ENCODE results near the gene CACNA2D4. TPM values are rescaled to one million over a fixed set of nuclear protein-coding genes. Genes with fewer than 3 reads are reported as not detected.

The CACNA2D4 gene
- total RNA-seq, 1 experiment from 2014 or later, result not detected

GRCh38 chr12:1870086-1870485 lies 48.4 kb downstream of the CACNA2D4 start:
- ATAC-seq (no peak), DNase-seq (no peak)
- Histone ChIP-seq H3K9me2 (replicated peaks; ENCODE audit: low read length) (no peaks in the 10 kb centered on the region), H3K36me3 (ENCODE audit: low read depth, low read length) (no peaks in the 10 kb centered on the region), H4K20me1 (ENCODE audit: low read length) (no peaks in the 10 kb centered on the region), H3F3A (ENCODE audit: low read length, unreplicated experiment) (no peaks in the 10 kb centered on the region), H3K27ac (ENCODE audit: low read length) (no peak overlapping the region), H2AFZ (ENCODE audit: low read length) (no peak overlapping the region), H3K27me3 (ENCODE audit: low read length) (peaks cover 74% of the 10 kb centered on the region), H3K4me3 (ENCODE audit: low read length) (no peak overlapping the region), H3K4me1 (ENCODE audit: insufficient read depth, low read length) (no peaks in the 10 kb centered on the region), H3K4me2 (ENCODE audit: low read length) (no peak overlapping the region), H3K79me2 (ENCODE audit: low read length) (no peaks in the 10 kb centered on the region), H3K9me3 (ENCODE audit: low read length) (no peaks in the 10 kb centered on the region), H3K9ac (ENCODE audit: low read length) (no peak overlapping the region)
- no peak for TF ChIP-seq CTCF (conservative IDR thresholded peaks at IDR 0.05; ENCODE audit: low read depth, low read length)
- TF ChIP-seq EZH2phosphoT487 (IDR thresholded peaks at IDR 0.05; ENCODE audit: borderline replicate concordance, low read length), result no peak
- TF ChIP-seq EZH2 (IDR thresholded peaks at IDR 0.05; ENCODE audit: low read length, unreplicated experiment), result no peak
- POLR2A ChIA-PET (ENCODE audit: unreplicated experiment), result no interaction called here
- intact Hi-C loops (cut with micrococcal nuclease), result no loop called here
- CTCF ChIA-PET, result no interaction called here
- BruUV-seq (replicated peaks), result no TSS peak

- H3K4me2 ChIP-seq (ENCODE audit: low read length), result no peak overlapping the region
- TF ChIP-seq CTCF (conservative IDR thresholded peaks at IDR 0.05; ENCODE audit: low read depth, low read length) (no peak), EZH2phosphoT487 (IDR thresholded peaks at IDR 0.05; ENCODE audit: borderline replicate concordance, low read length) (no peak), EZH2 (IDR thresholded peaks at IDR 0.05; ENCODE audit: low read length, unreplicated experiment) (no peak)
- no peaks in the 10 kb centered on the region for H3K9me3 ChIP-seq (ENCODE audit: low read length)
- POLR2A ChIA-PET (ENCODE audit: unreplicated experiment), result no interaction called here
- H3F3A ChIP-seq (ENCODE audit: low read length, unreplicated experiment), result no peaks in the 10 kb centered on the region
- H3K27me3 ChIP-seq (ENCODE audit: low read length), result peaks cover 64% of the 10 kb centered on the region
- no peaks in the 10 kb centered on the region for H4K20me1 ChIP-seq (ENCODE audit: low read length)
- no peak overlapping the region for H2AFZ ChIP-seq (ENCODE audit: low read length)
- BruUV-seq (replicated peaks), result no TSS peak
- CTCF ChIA-PET, result no interaction called here
- intact Hi-C loops (cut with micrococcal nuclease), result no loop called here
- DNase-seq (no peak), ATAC-seq (no peak)
- no peak overlapping the region for H3K4me3 ChIP-seq (ENCODE audit: low read length)
- H3K4me1 ChIP-seq (ENCODE audit: insufficient read depth, low read length), result no peaks in the 10 kb centered on the region
- no peaks in the 10 kb centered on the region for H3K79me2 ChIP-seq (ENCODE audit: low read length)
- H3K36me3 ChIP-seq (ENCODE audit: low read depth, low read length), result no peaks in the 10 kb centered on the region
- no peak overlapping the region for H3K9ac ChIP-seq (ENCODE audit: low read length)
- H3K9me2 ChIP-seq (replicated peaks; ENCODE audit: low read length), result no peaks in the 10 kb centered on the region
- no peak overlapping the region for H3K27ac ChIP-seq (ENCODE audit: low read length)
Observed at GRCh38 chr12:1869145-1869544, 49.3 kb downstream of the CACNA2D4 start.

- H3K4me3 ChIP-seq (ENCODE audit: low read length), result no peak overlapping the region
- POLR2A ChIA-PET (ENCODE audit: unreplicated experiment), result no interaction called here
- H3K9ac ChIP-seq (ENCODE audit: low read length), result no peak overlapping the region
- no peak overlapping the region for H2AFZ ChIP-seq (ENCODE audit: low read length)
- H4K20me1 ChIP-seq (ENCODE audit: low read length), result no peaks in the 10 kb centered on the region
- no peak for TF ChIP-seq EZH2phosphoT487 (IDR thresholded peaks at IDR 0.05; ENCODE audit: borderline replicate concordance, low read length)
- TF ChIP-seq CTCF (conservative IDR thresholded peaks at IDR 0.05; ENCODE audit: low read depth, low read length), result no peak
- TF ChIP-seq EZH2 (IDR thresholded peaks at IDR 0.05; ENCODE audit: low read length, unreplicated experiment), result no peak
- no peaks in the 10 kb centered on the region for H3K36me3 ChIP-seq (ENCODE audit: low read depth, low read length)
- no peak overlapping the region for H3K27ac ChIP-seq (ENCODE audit: low read length)
- no peaks in the 10 kb centered on the region for H3K79me2 ChIP-seq (ENCODE audit: low read length)
- intact Hi-C loops (cut with micrococcal nuclease), result no loop called here
- CTCF ChIA-PET, result no interaction called here
- ATAC-seq, result no peak
- peaks cover 46% of the 10 kb centered on the region for H3K27me3 ChIP-seq (ENCODE audit: low read length)
- no peaks in the 10 kb centered on the region for H3F3A ChIP-seq (ENCODE audit: low read length, unreplicated experiment)
- no peaks in the 10 kb centered on the region for H3K9me3 ChIP-seq (ENCODE audit: low read length)
- DNase-seq, result no peak
- no peaks in the 10 kb centered on the region for H3K4me1 ChIP-seq (ENCODE audit: insufficient read depth, low read length)
- H3K9me2 ChIP-seq (replicated peaks; ENCODE audit: low read length), result no peaks in the 10 kb centered on the region
- H3K4me2 ChIP-seq (ENCODE audit: low read length), result no peak overlapping the region
- BruUV-seq (replicated peaks), result no TSS peak
Observed at GRCh38 chr12:1865284-1865866, 53.1 kb downstream of the CACNA2D4 start.
